HepG2 (cell line): ENCODE results near the gene RNASE7. TPM values are rescaled to one million over a fixed set of nuclear protein-coding genes. Genes with fewer than 3 reads are reported as not detected.

Experiments used
- ATAC-seq: fragments of 200-7000 bp; cut with Tn5 transposase; 3 replicates; pipeline ENCODE4 v1.9.1; 2020; ENCODE audit warnings: mild to moderate bottlenecking, moderate library complexity
- BruUV-seq: library from RNA; stranded (reverse); fragments of 400-500 nt; replicated peaks from 2 replicates; lab custom pipeline; 2021; lab: Mats Ljungman, UMichigan
- CTCF ChIA-PET: fragments of 300-600 bp; formaldehyde crosslinking; extraction: SDS; loops from one replicate; lab custom pipeline; 2021; ENCODE audit warnings: low total read pairs, inconsistent platforms, low intra/inter-chr PET ratio; lab: Yijun Ruan, JAX
- POLR2A ChIA-PET: fragments of 350-600 bp; sonication (Branson Sonifier 250); formaldehyde crosslinking; loops from one replicate; lab custom pipeline; 2020; ENCODE audit warnings: antibody characterized with exemption, inconsistent platforms; lab: Yijun Ruan, JAX
- DNase-seq: peaks from one replicate; pipeline ENCODE4 v3.0.0-alpha.2; 2015; ENCODE audit warnings: low spot score
- FAIRE-seq: peaks from 3 replicates; lab custom pipeline; 2011; peaks lifted over from hg19 to GRCh38; lab: Jason Lieb, UNC
- H2AFZ ChIP-seq: one replicate; pipeline ENCODE4 v1.6.1; 2011; ENCODE audit warnings: low read length, inconsistent platforms
- H3K27ac ChIP-seq: fragments of 300-600 bp; 3 replicates; pipeline ENCODE4 v1.8.0; 2011; ENCODE audit warnings: mixed run types, mild to moderate bottlenecking, mixed read lengths, low read length, inconsistent platforms; ENCODE audit not compliant: insufficient read depth; ENCODE audit errors: extremely low read length
- H3K27me3 ChIP-seq, 2 experiments: fragments of 200-600 bp in 1 of 2; 2 replicates in 1 of 2; 3 replicates in 1 of 2; pipeline versions ENCODE4 v1.6.0 to v1.8.0; 2011; ENCODE audit warnings: low read length in 2 of 2, mild to moderate bottlenecking in 2 of 2, moderate library complexity in 2 of 2, inconsistent platforms in 1 of 2; ENCODE audit not compliant: insufficient read depth in 2 of 2, control insufficient read depth in 1 of 2
- H3K36me3 ChIP-seq, 2 experiments: fragments of 200-600 bp in 1 of 2; replicated peaks in 1 of 2; 2 replicates in 1 of 2; 3 replicates in 1 of 2; pipeline versions ENCODE4 v1.5.1 to v1.8.0; 2011; ENCODE audit warnings: low read length in 2 of 2, inconsistent platforms in 1 of 2; ENCODE audit not compliant: insufficient read depth in 2 of 2, control insufficient read depth in 1 of 2
- H3K4me1 ChIP-seq: 2 replicates; pipeline ENCODE4 v1.5.1; 2012; ENCODE audit warnings: low read length, inconsistent platforms; ENCODE audit not compliant: insufficient read depth
- H3K4me2 ChIP-seq: 2 replicates; pipeline ENCODE4 v1.6.0; 2011; ENCODE audit warnings: low read depth, low read length, inconsistent platforms
- H3K4me3 ChIP-seq, 3 experiments: fragments of 200-600 bp in 1 of 3; sonication (generic), shearing (Covaris generic) in 1 of 3; replicated peaks in 1 of 3; 2 replicates each; pipeline ENCODE4 v1.5.1; 2011 to 2016; ENCODE audit warnings: low read length in 3 of 3, inconsistent platforms in 2 of 3, low read depth in 2 of 3, mild to moderate bottlenecking in 2 of 3, control low read depth in 1 of 3, mixed read lengths in 1 of 3; ENCODE audit not compliant: insufficient read depth in 1 of 3
- H3K79me2 ChIP-seq: one replicate; pipeline ENCODE4 v1.6.1; 2011; ENCODE audit warnings: low read length, inconsistent platforms; ENCODE audit not compliant: insufficient read depth
- H3K9ac ChIP-seq: 2 replicates; pipeline ENCODE4 v1.6.0; 2011; ENCODE audit warnings: mild to moderate bottlenecking, low read depth, low read length, inconsistent platforms; ENCODE audit not compliant: insufficient read depth
- H3K9me3 ChIP-seq: 2 replicates; pipeline ENCODE4 v1.5.1; 2012; ENCODE audit warnings: mild to moderate bottlenecking, low read length
- H4K20me1 ChIP-seq: 2 replicates; pipeline ENCODE4 v1.6.0; 2011; ENCODE audit warnings: inconsistent platforms, mild to moderate bottlenecking, low read length, moderate library complexity; ENCODE audit not compliant: insufficient read depth
- KMT2B ChIP-seq: IDR thresholded peaks from 2 replicates; pipeline ENCODE4 v1.6.1; 2016; ENCODE audit warnings: missing genetic modification reagents, missing compliant biosample characterization
- MEIS1 ChIP-seq: sonication (generic); formaldehyde crosslinking; IDR thresholded peaks from 2 replicates; pipeline ENCODE4 v1.9.0; 2021; ENCODE audit warnings: mild to moderate bottlenecking, missing genetic modification reagents, moderate library complexity, borderline replicate concordance
- RXRA ChIP-seq: sonication (generic); formaldehyde crosslinking; IDR thresholded peaks from 2 replicates; pipeline ENCODE4 v1.5.1; 2020; ENCODE audit warnings: missing genetic modification reagents
- SMARCE1 ChIP-seq: fragments of 450-650 bp; IDR thresholded peaks from 2 replicates; pipeline ENCODE4 v1.6.1; 2017; ENCODE audit warnings: borderline replicate concordance
- SP140L ChIP-seq: sonication (generic); formaldehyde crosslinking; IDR thresholded peaks from 2 replicates; pipeline ENCODE4 v1.4.0; 2020; ENCODE audit warnings: missing genetic modification reagents, borderline replicate concordance
- ZIK1 ChIP-seq: sonication (generic); formaldehyde crosslinking; IDR thresholded peaks from 2 replicates; pipeline ENCODE4 v1.5.0; 2020; ENCODE audit warnings: mild to moderate bottlenecking, low read depth, missing genetic modification reagents, borderline replicate concordance
- ZNF335 ChIP-seq: sonication (generic); formaldehyde crosslinking; IDR thresholded peaks from 2 replicates; pipeline ENCODE4 v1.4.0; 2020; ENCODE audit warnings: missing genetic modification reagents
- ZNF34 ChIP-seq: sonication (generic); formaldehyde crosslinking; IDR thresholded peaks from 2 replicates; pipeline ENCODE4 v1.4.0; 2020; ENCODE audit warnings: mild to moderate bottlenecking, missing genetic modification reagents, borderline replicate concordance
- ZNF619 ChIP-seq: sonication (generic); formaldehyde crosslinking; IDR thresholded peaks from 2 replicates; pipeline ENCODE4 v1.4.0; 2020; ENCODE audit warnings: mild to moderate bottlenecking, missing genetic modification reagents
- ZNF776 ChIP-seq: sonication (generic); formaldehyde crosslinking; IDR thresholded peaks from 2 replicates; pipeline ENCODE4 v1.4.0; 2020; ENCODE audit warnings: mild to moderate bottlenecking, missing genetic modification reagents
- WGBS: methylation state at CpG from one replicate; pipeline ENCODE4 v1.1.6; 2017; ENCODE audit warnings: low lambda C conversion rate; 5-methylcytosine and 5-hydroxymethylcytosine counted together
- in situ Hi-C: cut with HindIII; loops from 2 replicates; pipeline ENCODE4 v1.10.0; 2017; ENCODE audit warnings: low pct_unique_long_range_greater_than_20kb; ENCODE audit not compliant: extremely low pct_ligation_motif_present
- intact Hi-C: fragments of 100-400 bp; cut with micrococcal nuclease; formaldehyde crosslinking; loops from one replicate; pipeline ENCODE4 v1.10.0; 2022; ENCODE audit not compliant: unreplicated experiment
- polyA plus RNA-seq, 8 experiments: library from polyadenylated mRNA; depleted of rRNA in 3 of 8; stranded (reverse) in 7 of 8; unstranded in 1 of 8; fragments of >200 nt; fragmentation: Illumina TruSeq in 4 of 8; extraction: Trizol in 4 of 8; gene quantifications; 2 replicates each; pipeline versions ENCODE4 v1.2.1 to v1.2.3, GENCODE V29; 2011 to 2016; ENCODE audit warnings: low read depth in 4 of 8, missing spikeins in 1 of 8, mixed read lengths in 1 of 8; ENCODE audit not compliant: insufficient read depth in 1 of 8
- total RNA-seq, 5 experiments: library from RNA; depleted of rRNA; stranded (reverse); fragments of >200 nt; fragmentation: Illumina TruSeq; extraction: Trizol; gene quantifications; 2 replicates each; pipeline ENCODE4 v1.2.3, GENCODE V29; 2016; ENCODE audit warnings: low read depth in 1 of 5
- TF ChIP-seq, protein P1 (sequence below): sonication (generic); formaldehyde crosslinking; IDR thresholded peaks from 2 replicates; pipeline ENCODE4 v1.8.0; 2022; ENCODE audit warnings: missing genetic modification reagents, mild to moderate bottlenecking, moderate library complexity, borderline replicate concordance
- TF ChIP-seq, protein P2 (sequence below): sonication (generic); formaldehyde crosslinking; conservative IDR thresholded peaks from 2 replicates; pipeline ENCODE4 v1.8.0; 2022; ENCODE audit warnings: missing genetic modification reagents

RNASE7 gene
- total and polyA plus RNA-seq, 2 of the 13 experiments (the other 11 are each of a cell fraction or from before 2014, with no cell fraction given), result 0.04 TPM; not detected in 1

DNA sequence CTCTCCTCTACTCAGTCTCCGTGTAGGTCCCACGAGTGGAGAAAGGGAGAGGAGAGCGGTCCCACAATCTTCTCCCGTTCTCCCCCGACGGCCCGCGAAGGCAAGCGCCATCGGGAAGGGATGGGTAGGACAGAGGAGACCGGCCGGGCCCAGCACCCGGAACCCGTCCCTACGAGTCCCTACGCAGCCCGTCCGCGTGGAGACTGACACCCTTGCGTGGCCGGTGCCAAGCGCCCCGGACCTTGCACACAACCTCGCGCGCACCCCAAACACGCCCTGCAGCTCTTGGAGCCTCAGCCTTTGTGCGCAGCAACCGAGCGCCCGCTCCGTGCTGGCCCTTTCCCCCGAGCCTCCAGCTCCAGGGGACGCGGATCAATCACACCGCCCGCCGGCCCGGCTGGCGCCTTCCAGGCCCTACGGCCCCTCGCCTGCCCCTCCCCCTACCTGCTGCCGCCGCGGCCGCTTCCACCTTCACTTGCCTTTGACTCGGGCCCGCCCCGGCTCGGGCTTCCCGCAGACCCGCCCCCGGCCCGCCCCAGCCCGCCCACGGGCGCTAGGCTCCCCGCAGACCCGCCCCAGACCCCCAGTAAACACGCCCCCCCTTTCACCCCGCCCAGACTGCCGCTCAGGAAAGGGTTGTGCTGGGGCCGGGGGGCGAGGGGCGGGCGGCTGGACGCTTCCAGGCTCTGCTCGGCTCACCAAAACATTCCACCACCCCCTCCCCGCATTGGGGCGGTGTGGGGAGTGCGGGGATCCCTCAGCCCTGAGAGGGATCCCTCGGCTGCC lies 17.4 kb upstream of the RNASE7 start, which contains the start of gene NDRG2 (continued):
- TF ChIP-seq SMARCE1 (no peak), ZNF776 (peak; percentile 79), ZNF335 (CRISPR knock-in tag) (peak; percentile 65), KMT2B (CRISPR knock-in tag) (no peak; the same call in 1 of the 2 replicates), ZNF619 (CRISPR knock-in tag) (no peak), SP140L (CRISPR knock-in tag) (no peak), RXRA (CRISPR knock-in tag) (peak; percentile 60; the same call in 1 of the 2 replicates)
- TF ChIP-seq, protein P1, sequence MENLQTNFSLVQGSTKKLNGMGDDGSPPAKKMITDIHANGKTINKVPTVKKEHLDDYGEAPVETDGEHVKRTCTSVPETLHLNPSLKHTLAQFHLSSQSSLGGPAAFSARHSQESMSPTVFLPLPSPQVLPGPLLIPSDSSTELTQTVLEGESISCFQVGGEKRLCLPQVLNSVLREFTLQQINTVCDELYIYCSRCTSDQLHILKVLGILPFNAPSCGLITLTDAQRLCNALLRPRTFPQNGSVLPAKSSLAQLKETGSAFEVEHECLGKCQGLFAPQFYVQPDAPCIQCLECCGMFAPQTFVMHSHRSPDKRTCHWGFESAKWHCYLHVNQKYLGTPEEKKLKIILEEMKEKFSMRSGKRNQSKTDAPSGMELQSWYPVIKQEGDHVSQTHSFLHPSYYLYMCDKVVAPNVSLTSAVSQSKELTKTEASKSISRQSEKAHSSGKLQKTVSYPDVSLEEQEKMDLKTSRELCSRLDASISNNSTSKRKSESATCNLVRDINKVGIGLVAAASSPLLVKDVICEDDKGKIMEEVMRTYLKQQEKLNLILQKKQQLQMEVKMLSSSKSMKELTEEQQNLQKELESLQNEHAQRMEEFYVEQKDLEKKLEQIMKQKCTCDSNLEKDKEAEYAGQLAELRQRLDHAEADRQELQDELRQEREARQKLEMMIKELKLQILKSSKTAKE, result no peak; the same call in 1 of the 2 replicates

DNA sequence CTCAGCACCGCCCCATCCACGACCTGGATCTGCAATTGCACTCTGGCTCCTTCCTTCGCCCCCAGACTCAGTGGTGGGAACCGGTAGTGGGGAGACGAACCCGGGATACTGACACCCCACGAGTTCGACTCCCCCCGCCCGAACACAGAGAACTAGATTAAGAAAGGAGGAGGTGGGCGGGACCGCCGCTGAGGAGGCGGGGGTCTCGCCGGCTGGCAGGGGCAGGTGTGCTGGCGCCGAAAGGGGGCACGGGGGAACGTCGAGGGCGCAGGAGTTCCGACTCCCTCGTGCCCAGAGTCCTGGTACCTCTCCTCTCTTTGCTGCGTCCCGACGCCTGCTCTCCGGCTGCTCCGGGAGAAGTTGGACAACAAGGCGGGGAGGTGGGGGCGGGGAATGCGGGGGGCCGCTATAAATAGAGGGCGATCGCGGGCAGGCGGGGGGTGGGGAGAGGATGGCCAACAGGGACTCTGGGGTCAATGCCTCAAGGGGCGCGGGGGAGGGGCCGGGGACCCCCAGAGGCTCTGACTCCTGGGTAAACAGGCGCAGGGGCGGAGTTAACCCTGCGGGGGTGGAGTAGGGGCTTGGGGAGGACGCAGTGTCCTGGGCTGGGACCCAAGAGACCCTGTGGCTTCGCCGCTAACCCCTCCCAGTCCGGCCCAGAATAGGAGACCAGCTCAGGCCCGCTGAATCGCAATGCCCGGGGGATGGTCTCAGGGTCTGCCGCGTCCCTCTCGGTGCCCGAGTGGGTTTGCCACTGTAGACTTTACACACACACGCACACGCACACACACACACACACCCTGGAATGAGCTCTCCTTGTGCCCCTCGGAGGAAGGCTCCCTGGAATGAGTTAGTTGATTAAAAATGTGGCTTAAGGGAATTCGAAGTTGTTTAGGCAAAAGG lies 16.5 kb upstream of the RNASE7 start:
- Histone ChIP-seq H2AFZ (no peak overlapping the region), H3K4me1 (peaks cover 50% of the 10 kb centered on the region), H3K27ac (peak overlapping the region; percentile 37), H3K9ac (peak overlapping the region; percentile 96; the same call in 1 of the 2 replicates), H3K4me2 (peak overlapping the region; percentile 60), H3K79me2 (peaks cover 13% of the 10 kb centered on the region), H3K4me3 (peak overlapping the region; percentile 65 to 96 (median 66); a peak in 4 of 6 replicates), H4K20me1 (no peaks in the 10 kb centered on the region), H3K36me3 (peaks cover 11 to 17% of the 10 kb centered on the region in 2 experiments), H3K9me3 (no peaks in the 10 kb centered on the region), H3K27me3 (no peaks in the 10 kb centered on the region; a peak in 2 of 5 replicates)
- DNase-seq (no peak), ATAC-seq (no peak), FAIRE-seq (no peak)
- ChIA-PET POLR2A (interaction anchor here (1.0 to 3.0 kb wide), 17 partner anchors 7 to 79 kb away, joined by 3 to 26 read pairs (median 5); partner anchors contain the start of gene ARHGEF40), CTCF (interaction anchor here (0.8 kb wide), 1 partner anchor 11 kb away, joined by 3 read pairs; no protein-coding TSS in a partner anchor)
- WGBS, result 71% methylated on average over 49 of the region's 58 CpGs
- in situ Hi-C loops (no loop called here), intact Hi-C loops (loop anchor here (1.0 kb wide), 1 partner anchor 29 kb away; no protein-coding TSS in a partner anchor)
- no TSS peak for BruUV-seq
- TF ChIP-seq ZNF34 (CRISPR knock-in tag) (no peak), MEIS1 (CRISPR knock-in tag) (no peak), ZIK1 (CRISPR knock-in tag) (no peak)
- TF ChIP-seq, protein P2, sequence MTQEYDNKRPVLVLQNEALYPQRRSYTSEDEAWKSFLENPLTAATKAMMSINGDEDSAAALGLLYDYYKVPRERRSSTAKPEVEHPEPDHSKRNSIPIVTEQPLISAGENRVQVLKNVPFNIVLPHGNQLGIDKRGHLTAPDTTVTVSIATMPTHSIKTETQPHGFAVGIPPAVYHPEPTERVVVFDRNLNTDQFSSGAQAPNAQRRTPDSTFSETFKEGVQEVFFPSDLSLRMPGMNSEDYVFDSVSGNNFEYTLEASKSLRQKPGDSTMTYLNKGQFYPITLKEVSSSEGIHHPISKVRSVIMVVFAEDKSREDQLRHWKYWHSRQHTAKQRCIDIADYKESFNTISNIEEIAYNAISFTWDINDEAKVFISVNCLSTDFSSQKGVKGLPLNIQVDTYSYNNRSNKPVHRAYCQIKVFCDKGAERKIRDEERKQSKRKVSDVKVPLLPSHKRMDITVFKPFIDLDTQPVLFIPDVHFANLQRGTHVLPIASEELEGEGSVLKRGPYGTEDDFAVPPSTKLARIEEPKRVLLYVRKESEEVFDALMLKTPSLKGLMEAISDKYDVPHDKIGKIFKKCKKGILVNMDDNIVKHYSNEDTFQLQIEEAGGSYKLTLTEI (CRISPR knock-in tag), result no peak
